Esophagus muscularis mucosa (tissue), 4 donors: ENCODE data around the gene ALDH16A1. TPM values are rescaled to one million over a fixed set of nuclear protein-coding genes. Genes with fewer than 3 reads are reported as not detected.

Source experiments
- DNase-seq: peaks from one replicate; pipeline ENCODE4 v3.0.0-alpha.2; 2017; ENCODE audit errors: extremely low spot score
- H3K27ac ChIP-seq, 4 donors: fragments of 200-600 bp; sonication (generic); replicated peaks in 1 of 4; 1 replicate in 3 of 4; 2 replicates in 1 of 4; pipeline ENCODE4 v1.5.1; 2016 to 2019; ENCODE audit warnings: mild to moderate bottlenecking in 1 of 4
- H3K27me3 ChIP-seq, 4 donors: fragments of 200-600 bp; sonication (generic); one replicate each; pipeline versions ENCODE4 v1.5.1 to v1.6.0; 2016 to 2019
- H3K36me3 ChIP-seq, 4 donors: fragments of 200-600 bp; sonication (generic); one replicate each; pipeline ENCODE4 v1.5.1; 2016 to 2019
- H3K4me1 ChIP-seq, 4 donors: fragments of 200-600 bp; sonication (generic); one replicate each; pipeline ENCODE4 v1.5.1; 2016 to 2019
- H3K4me3 ChIP-seq, 4 donors: fragments of 200-600 bp; sonication (generic); 1 replicate in 2 of 4; 2 replicates in 2 of 4; pipeline ENCODE4 v1.5.1; 2016 to 2019; ENCODE audit warnings: mild to moderate bottlenecking in 4 of 4, moderate library complexity in 1 of 4
- H3K9me3 ChIP-seq, 4 donors: fragments of 200-600 bp; sonication (generic); 1 replicate in 3 of 4; 2 replicates in 1 of 4; pipeline ENCODE4 v1.5.1; 2016 to 2019
- CTCF ChIP-seq, 3 experiments: fragments of 200-600 bp in 2 of 3; fragments of 450-650 bp in 1 of 3; sonication (generic) in 2 of 3; IDR thresholded peaks; one replicate each; pipeline ENCODE4 v1.5.1; 2017 to 2019; ENCODE audit warnings: antibody characterized with exemption in 3 of 3, mild to moderate bottlenecking in 2 of 3, moderate library complexity in 1 of 3
- EP300 ChIP-seq: sonication (generic); formaldehyde crosslinking; IDR thresholded peaks from one replicate; pipeline ENCODE4 v1.6.1; 2017; ENCODE audit warnings: antibody characterized with exemption
- POLR2A ChIP-seq: fragments of 450-650 bp; IDR thresholded peaks from one replicate; pipeline ENCODE4 v1.6.1; 2017; ENCODE audit warnings: antibody characterized with exemption, moderate library complexity, mild to moderate bottlenecking, low read depth
- POLR2AphosphoS5 ChIP-seq, 2 donors: sonication (generic); formaldehyde crosslinking; IDR thresholded peaks; one replicate each; pipeline ENCODE4 v1.6.1; 2017; ENCODE audit warnings: antibody characterized with exemption in 2 of 2
- WGBS: methylation state at CpG from one replicate; pipeline ENCODE4 v1.1.5; 2018; 5-methylcytosine and 5-hydroxymethylcytosine counted together
- intact Hi-C: fragments of 100-400 bp; cut with DNase I; formaldehyde crosslinking; loops from one replicate; pipeline ENCODE4 v1.15.1; 2023
- total RNA-seq, 4 donors: library from RNA; depleted of rRNA; stranded (reverse); fragments of >200 nt; gene quantifications; one replicate each; pipeline versions ENCODE4 v1.1.0 to v1.2.1, GENCODE V29; 2016

ALDH16A1 gene
- total RNA-seq, result 10 to 100 TPM; 22.1 to 29.1 (median 26.2) TPM

GRCh38 chr19:49453013-49453756, at the start of gene ALDH16A1:
ALDH16A1 (plus strand) TSS chr19:49453225; CDS start chr19:49453332, 107 bp downstream.
- H3K4me3 ChIP-seq, result peak within 1 kb of the TSS; percentile 62 to 86 (median 71)
- 0% methylated on average over 33 of the region's 66 CpGs for WGBS
- H3K36me3 ChIP-seq, result peaks cover 5 to 26% (median 13%) of the 10 kb centered on the region in 4 donors
- peaks cover 13 to 55% (median 40%) of the 10 kb centered on the region in 4 donors for H3K4me1 ChIP-seq
- TF ChIP-seq POLR2A (peak; percentile 76), CTCF (IDR thresholded peaks at IDR 0.05) (no peak), EP300 (no peak), POLR2AphosphoS5 (IDR thresholded peaks at IDR 0.05) (peak; percentile 92 to 97)
- no peaks in the 10 kb centered on the region for H3K27me3 ChIP-seq
- peak; percentile 99 for DNase-seq
- peak within 1 kb of the TSS; percentile 92 to 97 (median 94) for H3K27ac ChIP-seq
- intact Hi-C loops, result no loop called here
- H3K9me3 ChIP-seq, result no peaks in the 10 kb centered on the region

- no peaks in the 10 kb centered on the region for H3K9me3 ChIP-seq
- intact Hi-C loops, result no loop called here
- H3K27ac ChIP-seq, result no peak overlapping the region
- 56% methylated on average over 7 of the region's 7 CpGs for WGBS
- H3K36me3 ChIP-seq, result no peaks in the 10 kb centered on the region
- no peaks in the 10 kb centered on the region for H3K4me1 ChIP-seq
- TF ChIP-seq CTCF (IDR thresholded peaks at IDR 0.05), result no peak
- no peak for TF ChIP-seq POLR2A
- no peak for TF ChIP-seq POLR2AphosphoS5 (IDR thresholded peaks at IDR 0.05)
- TF ChIP-seq EP300, result no peak
- DNase-seq, result no peak
- H3K27me3 ChIP-seq, result peaks cover 0 to 22% (median 0%) of the 10 kb centered on the region in 4 donors
- no peak overlapping the region for H3K4me3 ChIP-seq
Measured at GRCh38 chr19:49403404-49404187, 49.4 kb upstream of the ALDH16A1 start.

- intact Hi-C loops, result no loop called here
- no peak for TF ChIP-seq CTCF (IDR thresholded peaks at IDR 0.05)
- no peak for TF ChIP-seq POLR2A
- no peak for TF ChIP-seq POLR2AphosphoS5 (IDR thresholded peaks at IDR 0.05)
- TF ChIP-seq EP300, result no peak
- WGBS, result 51% methylated on average over 7 of the region's 7 CpGs
Measured at GRCh38 chr19:49407079-49407478, 45.9 kb upstream of the ALDH16A1 start.

GRCh38 chr19:49407482-49408015, 45.5 kb upstream of the ALDH16A1 start:
- H3K27me3 ChIP-seq, result peaks cover 0 to 28% (median 0%) of the 10 kb centered on the region in 4 donors
- no peak overlapping the region for H3K27ac ChIP-seq
- no peaks in the 10 kb centered on the region for H3K9me3 ChIP-seq
- H3K36me3 ChIP-seq, result no peaks in the 10 kb centered on the region
- intact Hi-C loops, result no loop called here
- H3K4me3 ChIP-seq, result no peak overlapping the region
- 90% methylated on average over 16 of the region's 16 CpGs for WGBS
- no peak for DNase-seq
- TF ChIP-seq EP300 (no peak), CTCF (IDR thresholded peaks at IDR 0.05) (no peak), POLR2AphosphoS5 (IDR thresholded peaks at IDR 0.05) (no peak), POLR2A (no peak)
- no peaks in the 10 kb centered on the region for H3K4me1 ChIP-seq

More at GRCh38 chr19:49407079-49407478, 45.9 kb upstream of the ALDH16A1 start:
- Histone ChIP-seq H3K4me3 (no peak overlapping the region), H3K9me3 (no peaks in the 10 kb centered on the region), H3K27me3 (peaks cover 0 to 28% (median 0%) of the 10 kb centered on the region in 4 donors), H3K4me1 (no peaks in the 10 kb centered on the region), H3K27ac (no peak overlapping the region), H3K36me3 (no peaks in the 10 kb centered on the region)
- DNase-seq, result no peak
